ENCODE measurements around the gene PSMC3.

GRCh38 chr11:47426062-47426956 is at the start of gene PSMC3:
- TF ChIP-seq, protein P1, sequence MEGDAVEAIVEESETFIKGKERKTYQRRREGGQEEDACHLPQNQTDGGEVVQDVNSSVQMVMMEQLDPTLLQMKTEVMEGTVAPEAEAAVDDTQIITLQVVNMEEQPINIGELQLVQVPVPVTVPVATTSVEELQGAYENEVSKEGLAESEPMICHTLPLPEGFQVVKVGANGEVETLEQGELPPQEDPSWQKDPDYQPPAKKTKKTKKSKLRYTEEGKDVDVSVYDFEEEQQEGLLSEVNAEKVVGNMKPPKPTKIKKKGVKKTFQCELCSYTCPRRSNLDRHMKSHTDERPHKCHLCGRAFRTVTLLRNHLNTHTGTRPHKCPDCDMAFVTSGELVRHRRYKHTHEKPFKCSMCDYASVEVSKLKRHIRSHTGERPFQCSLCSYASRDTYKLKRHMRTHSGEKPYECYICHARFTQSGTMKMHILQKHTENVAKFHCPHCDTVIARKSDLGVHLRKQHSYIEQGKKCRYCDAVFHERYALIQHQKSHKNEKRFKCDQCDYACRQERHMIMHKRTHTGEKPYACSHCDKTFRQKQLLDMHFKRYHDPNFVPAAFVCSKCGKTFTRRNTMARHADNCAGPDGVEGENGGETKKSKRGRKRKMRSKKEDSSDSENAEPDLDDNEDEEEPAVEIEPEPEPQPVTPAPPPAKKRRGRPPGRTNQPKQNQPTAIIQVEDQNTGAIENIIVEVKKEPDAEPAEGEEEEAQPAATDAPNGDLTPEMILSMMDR (IDR thresholded peaks at IDR 0.05), result no peak
- peak; percentile 49 for TF ChIP-seq POLR2A (IDR thresholded peaks at IDR 0.05)
- TF ChIP-seq POLR2AphosphoS5 (IDR thresholded peaks at IDR 0.05), result peak; percentile 92
